Measurements from ENCODE around the gene FAM107A.

Gene FAM107A

DNA sequence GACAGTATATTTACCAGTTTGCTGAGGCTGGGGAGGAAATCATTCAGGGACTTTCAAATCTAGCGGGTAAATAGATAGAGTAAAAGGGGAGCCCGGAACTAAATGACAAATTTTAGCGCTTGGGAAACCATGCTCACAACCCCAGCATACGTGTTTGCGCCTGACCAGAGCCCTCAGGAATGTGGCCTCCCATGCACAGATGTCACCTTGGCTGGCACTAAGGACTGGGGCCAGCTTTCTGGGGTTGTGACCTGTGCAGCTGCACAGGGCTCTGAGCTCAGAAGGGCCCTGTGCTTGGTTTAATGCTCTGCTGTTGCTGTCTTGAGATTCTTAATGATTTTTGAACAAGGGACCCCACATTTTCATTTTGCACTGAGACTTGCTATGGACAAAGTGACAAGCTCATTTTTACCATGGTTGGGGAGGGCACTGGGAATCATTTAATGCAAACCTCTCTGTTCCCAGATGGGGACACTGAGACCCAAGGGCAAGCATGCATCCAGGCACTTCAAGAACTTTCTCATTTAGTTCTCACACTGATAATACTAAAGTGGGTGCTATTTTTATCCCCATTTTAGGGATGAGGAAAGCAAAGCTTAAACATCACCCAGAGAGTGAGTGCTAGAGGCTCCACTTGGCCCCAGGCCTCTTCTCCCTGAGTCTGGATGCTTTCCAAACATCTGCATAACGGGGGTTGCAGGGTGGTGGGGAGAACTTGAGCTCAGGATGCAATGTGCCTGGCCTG lies 44.1 kb upstream of the FAM107A start:
- Histone ChIP-seq H3K36me3 (ENCODE audit: insufficient read depth, low read length) (no peaks in the 10 kb centered on the region), H4K20me1 (ENCODE audit: insufficient read depth, low read length) (no peaks in the 10 kb centered on the region), H3F3A (ENCODE audit: insufficient read depth, low read length) (no peaks in the 10 kb centered on the region), H3K4me2 (ENCODE audit: low read length) (no peak overlapping the region), H3K4me3 (ENCODE audit: low read depth, low read length, poor library complexity, severe bottlenecking) (no peak overlapping the region), H2AFZ (ENCODE audit: low read length) (no peak overlapping the region), H3K9me3 (ENCODE audit: low read length) (no peaks in the 10 kb centered on the region), H3K27me3 (ENCODE audit: insufficient read depth, low read length) (peaks cover 4% of the 10 kb centered on the region; the same call in 1 of the 2 replicates), H3K4me1 (ENCODE audit: insufficient read depth, low read length, severe bottlenecking) (no peaks in the 10 kb centered on the region), H3K27ac (ENCODE audit: low read depth, low read length, poor library complexity, severe bottlenecking) (no peak overlapping the region), H3K79me2 (ENCODE audit: insufficient read depth, low read length) (no peaks in the 10 kb centered on the region), H3K9me2 (ENCODE audit: low read depth, low read length) (no peaks in the 10 kb centered on the region), H3K9ac (ENCODE audit: low read length) (no peak overlapping the region)
- TF ChIP-seq CTCF (IDR thresholded peaks at IDR 0.05; ENCODE audit: low read length) (no peak), EZH2 (IDR thresholded peaks at IDR 0.05; ENCODE audit: borderline replicate concordance, low read length) (no peak)

- no peak overlapping the region for H3K27ac ChIP-seq (ENCODE audit: low read depth, low read length, poor library complexity, severe bottlenecking)
- H2AFZ ChIP-seq (ENCODE audit: low read length) = no peak overlapping the region
- TF ChIP-seq EZH2 (IDR thresholded peaks at IDR 0.05; ENCODE audit: borderline replicate concordance, low read length) (no peak), CTCF (IDR thresholded peaks at IDR 0.05; ENCODE audit: low read length) (no peak)
These were observed 43.2 kb upstream of the FAM107A start for GRCh38 chr3:58620421-58620820.

GRCh38 chr3:58617338-58617761 lies 40.2 kb upstream of the FAM107A start:
- no peaks in the 10 kb centered on the region for H3K9me2 ChIP-seq (ENCODE audit: low read depth, low read length)
- H3K79me2 ChIP-seq (ENCODE audit: insufficient read depth, low read length) = no peaks in the 10 kb centered on the region
- no peaks in the 10 kb centered on the region for H3K9me3 ChIP-seq (ENCODE audit: low read length)
- no peaks in the 10 kb centered on the region for H3K36me3 ChIP-seq (ENCODE audit: insufficient read depth, low read length)
- H3F3A ChIP-seq (ENCODE audit: insufficient read depth, low read length) = no peaks in the 10 kb centered on the region
- no peaks in the 10 kb centered on the region for H4K20me1 ChIP-seq (ENCODE audit: insufficient read depth, low read length)
- H3K9ac ChIP-seq (ENCODE audit: low read length) = no peak overlapping the region
- H3K27ac ChIP-seq (ENCODE audit: low read depth, low read length, poor library complexity, severe bottlenecking) = no peak overlapping the region
- H2AFZ ChIP-seq (ENCODE audit: low read length) = no peak overlapping the region
- no peak overlapping the region for H3K4me3 ChIP-seq (ENCODE audit: low read depth, low read length, poor library complexity, severe bottlenecking)
- peaks cover 4% of the 10 kb centered on the region; the same call in 1 of the 2 replicates for H3K27me3 ChIP-seq (ENCODE audit: insufficient read depth, low read length)
- no peak for TF ChIP-seq CTCF (IDR thresholded peaks at IDR 0.05; ENCODE audit: low read length)
- H3K4me2 ChIP-seq (ENCODE audit: low read length) = no peak overlapping the region
- H3K4me1 ChIP-seq (ENCODE audit: insufficient read depth, low read length, severe bottlenecking) = no peaks in the 10 kb centered on the region

More at GRCh38 chr3:58620421-58620820, 43.2 kb upstream of the FAM107A start:
- Histone ChIP-seq H3F3A (ENCODE audit: insufficient read depth, low read length) (no peaks in the 10 kb centered on the region), H3K9me3 (ENCODE audit: low read length) (no peaks in the 10 kb centered on the region), H3K36me3 (ENCODE audit: insufficient read depth, low read length) (no peaks in the 10 kb centered on the region), H3K4me2 (ENCODE audit: low read length) (no peak overlapping the region), H3K79me2 (ENCODE audit: insufficient read depth, low read length) (no peaks in the 10 kb centered on the region), H4K20me1 (ENCODE audit: insufficient read depth, low read length) (no peaks in the 10 kb centered on the region), H3K9ac (ENCODE audit: low read length) (no peak overlapping the region), H3K9me2 (ENCODE audit: low read depth, low read length) (no peaks in the 10 kb centered on the region), H3K27me3 (ENCODE audit: insufficient read depth, low read length) (peaks cover 4% of the 10 kb centered on the region; the same call in 1 of the 2 replicates), H3K4me3 (ENCODE audit: low read depth, low read length, poor library complexity, severe bottlenecking) (no peak overlapping the region), H3K4me1 (ENCODE audit: insufficient read depth, low read length, severe bottlenecking) (no peaks in the 10 kb centered on the region)

Measured in OCI-LY1 (cell line).